Mucosa of descending colon (tissue), 3 donors: ENCODE results near the gene COL4A4. TPM values are rescaled to one million over a fixed set of nuclear protein-coding genes. Genes with fewer than 3 reads are reported as not detected.

Experiments
- ATAC-seq: fragments of 200-7000 bp; cut with Tn5 transposase; one replicate; pipeline ENCODE4 v1.9.1; 2020; ENCODE audit warnings: mild to moderate bottlenecking, moderate library complexity
- DNase-seq, 3 donors: peaks; one replicate each; pipeline ENCODE4 v3.0.0-alpha.2; 2020
- H3K36me3 ChIP-seq: fragments of 200-600 bp; one replicate; pipeline ENCODE4 v1.8.0; 2021; ENCODE audit warnings: low read depth, mild to moderate bottlenecking
- H3K4me1 ChIP-seq: fragments of 200-600 bp; one replicate; pipeline ENCODE4 v1.8.0; 2021; ENCODE audit warnings: low read depth, mild to moderate bottlenecking
- H3K4me3 ChIP-seq: fragments of 200-600 bp; one replicate; pipeline ENCODE4 v1.8.0; 2021; ENCODE audit warnings: mild to moderate bottlenecking
- H3K9me3 ChIP-seq: fragments of 200-600 bp; one replicate; pipeline ENCODE4 v1.8.0; 2021; ENCODE audit warnings: mild to moderate bottlenecking
- CTCF ChIP-seq: fragments of 200-600 bp; IDR thresholded peaks from one replicate; pipeline ENCODE4 v1.8.0; 2022; ENCODE audit warnings: antibody characterized with exemption, mild to moderate bottlenecking
- intact Hi-C, 2 donors: fragments of 100-400 bp; cut with DNase I in 1 of 2; cut with micrococcal nuclease in 1 of 2; formaldehyde crosslinking; loops; one replicate each; pipeline versions ENCODE4 v1.11.0 to v1.11.1; 2022; cut with DNase I, micrococcal nuclease
- total RNA-seq, 3 donors: library from RNA; stranded (reverse); fragmentation: NEBNext Ultra II Directional in 2 of 3; extraction: Animal tissue kit (Norgen Biotek cat#: 25700) in 2 of 3; gene quantifications; one replicate each; pipeline versions ENCODE4 v1.2.1 to v1.2.4, GENCODE V29; 2021 to 2023
- donor health status: DM: no; HTN: no; CAD: no; lungs with moderate emphysema.
- donor health status: DM: no; HTN: no; CAD: no.
- donor health status: DM: no; HTN: yes; CAD: no.

Gene COL4A4
- total RNA-seq, 3 donors from 2014 or later = 0.44 to 1.2 (median 1.1) TPM

- no peaks in the 10 kb centered on the region for H3K4me1 ChIP-seq
- H3K9me3 ChIP-seq = no peaks in the 10 kb centered on the region
- no peaks in the 10 kb centered on the region for H3K36me3 ChIP-seq
- no peak for TF ChIP-seq CTCF
- no peak for ATAC-seq
- intact Hi-C loops = no loop called here
- H3K4me3 ChIP-seq = no peak overlapping the region
- no peak for DNase-seq
Observed at GRCh38 chr2:227201771-227202170, 37.8 kb upstream of the COL4A4 start.

GRCh38 chr2:227198866-227199265 lies 34.9 kb upstream of the COL4A4 start:
- Histone ChIP-seq H3K4me3 (no peak overlapping the region), H3K4me1 (no peaks in the 10 kb centered on the region), H3K36me3 (no peaks in the 10 kb centered on the region), H3K9me3 (no peaks in the 10 kb centered on the region)
- DNase-seq = no peak
- intact Hi-C loops = no loop called here
- TF ChIP-seq CTCF = no peak
- no peak for ATAC-seq

GRCh38 chr2:227194219-227194618 lies 30.2 kb upstream of the COL4A4 start:
- Histone ChIP-seq H3K36me3 (no peaks in the 10 kb centered on the region), H3K4me3 (no peak overlapping the region), H3K9me3 (no peaks in the 10 kb centered on the region), H3K4me1 (no peaks in the 10 kb centered on the region)
- intact Hi-C loops = no loop called here
- TF ChIP-seq CTCF = no peak
- DNase-seq (no peak), ATAC-seq (no peak)

GRCh38 chr2:227192491-227192890 lies 28.5 kb upstream of the COL4A4 start:
- TF ChIP-seq CTCF = no peak
- no peak for DNase-seq
- Histone ChIP-seq H3K9me3 (no peaks in the 10 kb centered on the region), H3K36me3 (no peaks in the 10 kb centered on the region), H3K4me3 (no peak overlapping the region), H3K4me1 (no peaks in the 10 kb centered on the region)
- intact Hi-C loops = no loop called here
- ATAC-seq = no peak

GRCh38 chr2:227191367-227191766 lies 27.4 kb upstream of the COL4A4 start:
- Histone ChIP-seq H3K4me1 (no peaks in the 10 kb centered on the region), H3K9me3 (no peaks in the 10 kb centered on the region), H3K4me3 (no peak overlapping the region), H3K36me3 (no peaks in the 10 kb centered on the region)
- intact Hi-C loops = no loop called here
- ATAC-seq = no peak
- no peak for TF ChIP-seq CTCF
- DNase-seq = no peak

- H3K36me3 ChIP-seq = no peaks in the 10 kb centered on the region
- H3K9me3 ChIP-seq = no peaks in the 10 kb centered on the region
- no peak overlapping the region for H3K4me3 ChIP-seq
- ATAC-seq (no peak), DNase-seq (no peak)
- no peak for TF ChIP-seq CTCF
- no peaks in the 10 kb centered on the region for H3K4me1 ChIP-seq
- intact Hi-C loops = no loop called here
Observed at GRCh38 chr2:227188292-227188691, 24.3 kb upstream of the COL4A4 start.
